IMR-90 (cell line): ENCODE data around the gene GALNT9. TPM values are rescaled to one million over a fixed set of nuclear protein-coding genes. Genes with fewer than 3 reads are reported as not detected.

ENCODE experiments used
- ATAC-seq: fragments of 200-7000 bp; cut with Tn5 transposase; 2 replicates; pipeline ENCODE4 v1.9.1; 2020; ENCODE audit warnings: low read depth, mild to moderate bottlenecking, moderate library complexity
- BruUV-seq: library from RNA; stranded (reverse); fragments of 400-500 nt; replicated peaks from 2 replicates; lab custom pipeline; 2021; lab: Mats Ljungman, UMichigan
- CTCF ChIA-PET: fragments of 300-600 bp; formaldehyde crosslinking; extraction: SDS; loops from one replicate; lab custom pipeline; 2021; ENCODE audit warnings: antibody characterized with exemption; lab: Yijun Ruan, JAX
- POLR2A ChIA-PET: fragments of 300-600 bp; sonication (Branson Sonifier 250); formaldehyde crosslinking; loops from one replicate; lab custom pipeline; 2022; ENCODE audit warnings: antibody characterized with exemption; ENCODE audit not compliant: unreplicated experiment; lab: Charles Lee
- DNase-seq: peaks from one replicate; pipeline ENCODE4 v3.0.0; 2013
- H2AFZ ChIP-seq: replicated peaks from 2 replicates; pipeline ENCODE3; 2013; ENCODE audit warnings: low read length, mild to moderate bottlenecking; ENCODE audit not compliant: poor library complexity
- H2AK5ac ChIP-seq: 2 replicates; pipeline ENCODE4 v1.6.1; 2013; ENCODE audit warnings: low read depth, low read length, inconsistent platforms
- H2AK9ac ChIP-seq: replicated peaks from 2 replicates; pipeline ENCODE3; 2013; ENCODE audit warnings: mild to moderate bottlenecking, low read depth, low read length, moderate library complexity; ENCODE audit not compliant: poor library complexity
- H2BK120ac ChIP-seq: 2 replicates; pipeline ENCODE4 v1.6.1; 2013; ENCODE audit warnings: low read depth, low read length, inconsistent platforms
- H2BK15ac ChIP-seq: 3 replicates; pipeline ENCODE4 v1.6.1; 2013; ENCODE audit warnings: low read depth, low read length, inconsistent platforms
- H2BK20ac ChIP-seq: 2 replicates; pipeline ENCODE4 v1.6.1; 2013; ENCODE audit warnings: low read depth, mild to moderate bottlenecking, inconsistent platforms, low read length, moderate library complexity
- H2BK5ac ChIP-seq: 2 replicates; pipeline ENCODE4 v1.6.1; 2013; ENCODE audit warnings: mild to moderate bottlenecking, low read depth, low read length, inconsistent platforms; ENCODE audit not compliant: poor library complexity, severe bottlenecking
- H3K14ac ChIP-seq: replicated peaks from 2 replicates; pipeline ENCODE4 v1.6.1; 2013; ENCODE audit warnings: low read depth, low read length, inconsistent platforms
- H3K18ac ChIP-seq: 2 replicates; pipeline ENCODE4 v1.6.1; 2013; ENCODE audit warnings: low read depth, low read length, control low read depth
- H3K23ac ChIP-seq: 2 replicates; pipeline ENCODE4 v1.6.1; 2013; ENCODE audit warnings: low read depth, low read length, inconsistent platforms
- H3K27ac ChIP-seq: 2 replicates; pipeline ENCODE4 v1.5.1; 2013; ENCODE audit warnings: mild to moderate bottlenecking, control low read depth, low read length; ENCODE audit not compliant: insufficient read depth
- H3K27me3 ChIP-seq: 2 replicates; pipeline ENCODE4 v1.6.1; 2013; ENCODE audit warnings: low read length; ENCODE audit not compliant: control insufficient read depth, insufficient read depth
- H3K36me3 ChIP-seq: 2 replicates; pipeline ENCODE4 v1.6.1; 2013; ENCODE audit warnings: low read length, mixed read lengths; ENCODE audit not compliant: control insufficient read depth, insufficient read depth
- H3K4ac ChIP-seq: 2 replicates; pipeline ENCODE4 v1.6.1; 2013; ENCODE audit warnings: low read depth, low read length, inconsistent platforms
- H3K4me1 ChIP-seq: 2 replicates; pipeline ENCODE4 v1.6.1; 2013; ENCODE audit warnings: low read length, mixed read lengths; ENCODE audit not compliant: control insufficient read depth, insufficient read depth
- H3K4me2 ChIP-seq: 2 replicates; pipeline ENCODE4 v1.6.1; 2013; ENCODE audit warnings: low read depth, mild to moderate bottlenecking, control low read depth, low read length, moderate library complexity
- H3K4me3 ChIP-seq: 2 replicates; pipeline ENCODE4 v1.5.1; 2013; ENCODE audit warnings: low read depth, mild to moderate bottlenecking, control low read depth, low read length, moderate library complexity; ENCODE audit not compliant: insufficient read depth
- H3K56ac ChIP-seq: 2 replicates; pipeline ENCODE4 v1.6.1; 2013; ENCODE audit warnings: low read length, inconsistent platforms; ENCODE audit not compliant: insufficient read depth; ENCODE audit errors: extremely low read depth
- H3K79me1 ChIP-seq, 2 experiments: 2 replicates each; pipeline ENCODE4 v1.6.1; 2013; ENCODE audit warnings: low read length in 2 of 2, inconsistent platforms in 1 of 2, low read depth in 1 of 2
- H3K9ac ChIP-seq: 2 replicates; pipeline ENCODE4 v1.6.1; 2013; ENCODE audit warnings: low read depth, low read length, control low read depth
- H3K9me1 ChIP-seq: 2 replicates; pipeline ENCODE4 v1.6.1; 2013; ENCODE audit warnings: low read length, inconsistent platforms; ENCODE audit not compliant: insufficient read depth
- H3K9me3 ChIP-seq: 2 replicates; pipeline ENCODE4 v1.6.1; 2013; ENCODE audit warnings: low read length; ENCODE audit not compliant: control insufficient read depth, insufficient read depth
- H4K20me1 ChIP-seq: 2 replicates; pipeline ENCODE4 v1.6.1; 2013; ENCODE audit warnings: low read length, inconsistent platforms; ENCODE audit not compliant: insufficient read depth
- H4K5ac ChIP-seq: 2 replicates; pipeline ENCODE4 v1.6.1; 2013; ENCODE audit warnings: mild to moderate bottlenecking, low read depth, low read length, control low read depth
- H4K8ac ChIP-seq, 2 experiments: 2 replicates each; pipeline ENCODE4 v1.6.1; 2013; ENCODE audit warnings: low read depth in 2 of 2, low read length in 2 of 2, control low read depth in 1 of 2, inconsistent platforms in 1 of 2
- H4K91ac ChIP-seq: 2 replicates; pipeline ENCODE4 v1.6.1; 2013; ENCODE audit warnings: low read depth, low read length, inconsistent platforms; ENCODE audit not compliant: insufficient read depth
- BHLHE40 ChIP-seq: fragments of 150-350 bp; IDR thresholded peaks from 2 replicates; pipeline ENCODE4 v1.6.1; 2016; ENCODE audit warnings: mild to moderate bottlenecking, low read depth, low read length
- CEBPB ChIP-seq: IDR thresholded peaks from 2 replicates; pipeline ENCODE4 v1.6.1; 2012; ENCODE audit warnings: low read depth, low read length, improper control_type of control experiment
- CHD1 ChIP-seq: IDR thresholded peaks from 2 replicates; pipeline ENCODE4 v1.6.1; 2012; ENCODE audit warnings: low read depth, low read length, improper control_type of control experiment
- FOS ChIP-seq: fragments of 150-350 bp; IDR thresholded peaks from 2 replicates; pipeline ENCODE4 v1.6.1; 2016; ENCODE audit warnings: low read depth, low read length
- MAFK ChIP-seq: IDR thresholded peaks from 2 replicates; pipeline ENCODE4 v1.6.1; 2012; ENCODE audit warnings: low read depth, low read length, improper control_type of control experiment
- MAZ ChIP-seq: IDR thresholded peaks from 2 replicates; pipeline ENCODE4 v1.6.1; 2012; ENCODE audit warnings: low read depth, mild to moderate bottlenecking, low read length, improper control_type of control experiment, moderate library complexity, borderline replicate concordance
- MXI1 ChIP-seq: IDR thresholded peaks from 2 replicates; pipeline ENCODE4 v1.6.1; 2012; ENCODE audit warnings: low read depth, mild to moderate bottlenecking, low read length, moderate library complexity, borderline replicate concordance
- NFE2L2 ChIP-seq: fragments of 150-350 bp; IDR thresholded peaks from 2 replicates; pipeline ENCODE4 v1.6.1; 2016; ENCODE audit warnings: low read depth, mild to moderate bottlenecking, low read length
- POLR2A ChIP-seq: IDR thresholded peaks from 2 replicates; pipeline ENCODE4 v1.6.1; 2012; ENCODE audit warnings: mild to moderate bottlenecking, low read depth, low read length
- RAD21 ChIP-seq: IDR thresholded peaks from 2 replicates; pipeline ENCODE4 v1.6.1; 2012; ENCODE audit warnings: low read length, improper control_type of control experiment
- RCOR1 ChIP-seq: IDR thresholded peaks from 2 replicates; pipeline ENCODE4 v1.6.1; 2012; ENCODE audit warnings: mild to moderate bottlenecking, low read length, improper control_type of control experiment; ENCODE audit not compliant: insufficient replicate concordance
- SMC3 ChIP-seq: fragments of 150-350 bp; IDR thresholded peaks from 2 replicates; pipeline ENCODE4 v1.6.1; 2016; ENCODE audit warnings: low read depth, mild to moderate bottlenecking, antibody characterized with exemption, low read length, moderate library complexity
- WGBS, 2 experiments: methylation state at CpG; one replicate each; pipeline versions ENCODE4 v1.1.5 to v1.1.7; 2013; ENCODE audit warnings: missing lambda C conversion rate in 2 of 2; ENCODE audit not compliant: insufficient read length in 1 of 2; ENCODE audit errors: extremely low coverage in 2 of 2; 5-methylcytosine and 5-hydroxymethylcytosine counted together
- dilution Hi-C: fragments of 300-500 bp; cut with HindIII; formaldehyde crosslinking; loops from one replicate; pipeline ENCODE4 v1.14.3; 2018; ENCODE audit warnings: low sequenced_read_pairs; ENCODE audit not compliant: unreplicated experiment
- in situ Hi-C: fragments of 300-500 bp; cut with MboI; formaldehyde crosslinking; loops from 3 replicates; pipeline ENCODE4 v1.14.3; 2019; ENCODE audit warnings: low sequenced_read_pairs, inconsistent platforms, mixed read lengths
- intact Hi-C: fragments of 100-400 bp; cut with micrococcal nuclease; formaldehyde crosslinking; loops from 2 replicates; pipeline ENCODE4 v1.10.0; 2022
- polyA plus RNA-seq, 3 experiments: library from polyadenylated mRNA; depleted of rRNA; stranded (reverse); fragments of >200 nt; gene quantifications; 2 replicates each; pipeline ENCODE4 v1.2.3, GENCODE V29; 2012; ENCODE audit warnings: low replicate concordance in 1 of 3
- total RNA-seq: library from RNA; depleted of rRNA; stranded (reverse); fragments of >200 nt; gene quantifications from 2 replicates; pipeline ENCODE4 v1.2.3, GENCODE V29; 2012
- TF ChIP-seq, protein P1 (sequence below): fragments of 150-350 bp; IDR thresholded peaks from 2 replicates; pipeline ENCODE4 v1.6.1; 2016; ENCODE audit warnings: low read depth, mild to moderate bottlenecking, low read length, moderate library complexity, borderline replicate concordance
- TF ChIP-seq, protein P2 (sequence below): conservative IDR thresholded peaks from 2 replicates; pipeline ENCODE4 v1.5.1; 2012; ENCODE audit warnings: mild to moderate bottlenecking, low read depth, low read length, improper control_type of control experiment
- TF ChIP-seq, protein P3 (sequence below): fragments of 150-350 bp; IDR thresholded peaks from 2 replicates; pipeline ENCODE4 v1.6.1; 2017; ENCODE audit warnings: mild to moderate bottlenecking, antibody characterized with exemption, low read length, low read depth

The GALNT9 gene
- total and polyA plus RNA-seq, 2 of the 4 experiments (the other 2 are of a cell fraction) = under 0.01 to 0.12 TPM

DNA sequence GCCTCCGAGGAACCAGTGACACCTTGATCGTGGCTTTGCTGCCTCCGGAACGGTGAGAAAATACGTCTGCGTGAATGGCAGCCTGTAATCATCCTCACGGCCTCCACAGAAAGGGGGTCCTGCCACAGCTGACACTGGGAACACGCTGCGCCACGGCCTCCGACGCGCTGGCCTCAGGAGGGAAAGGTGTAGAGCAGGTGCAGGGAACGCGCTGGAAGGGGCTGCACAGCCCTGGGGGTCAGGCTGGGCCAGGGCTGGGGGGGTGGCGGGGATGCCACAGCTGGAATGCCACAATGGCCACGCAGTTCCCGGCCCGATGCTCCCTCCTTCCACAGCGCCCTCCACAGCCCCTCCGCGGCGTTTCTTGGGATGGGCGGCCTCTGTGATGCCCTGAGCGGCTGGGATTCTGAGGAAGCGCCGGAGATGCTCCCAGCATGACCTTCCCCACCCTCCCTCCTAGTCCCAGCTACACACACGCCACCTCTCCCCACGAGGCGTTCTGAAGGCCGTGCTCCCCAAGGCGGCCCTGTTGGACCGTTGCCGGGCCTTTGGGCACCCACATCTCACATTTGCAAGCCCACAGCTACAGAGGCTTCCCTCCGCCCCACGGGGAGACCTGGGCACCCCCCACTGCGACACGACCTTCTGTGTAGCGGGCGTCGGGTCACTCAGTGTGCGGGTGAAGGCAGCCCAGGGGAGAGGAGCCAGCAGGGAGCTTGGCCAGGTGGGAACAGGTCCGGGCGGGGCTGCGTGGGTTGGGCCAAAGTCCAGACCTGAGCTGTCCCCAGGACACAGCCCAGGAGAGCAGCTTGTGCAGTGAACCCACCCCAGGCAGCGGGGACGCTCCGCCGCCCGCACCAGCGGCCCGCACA lies 31.8 kb upstream of the GALNT9 start:
- TF ChIP-seq, protein P1, sequence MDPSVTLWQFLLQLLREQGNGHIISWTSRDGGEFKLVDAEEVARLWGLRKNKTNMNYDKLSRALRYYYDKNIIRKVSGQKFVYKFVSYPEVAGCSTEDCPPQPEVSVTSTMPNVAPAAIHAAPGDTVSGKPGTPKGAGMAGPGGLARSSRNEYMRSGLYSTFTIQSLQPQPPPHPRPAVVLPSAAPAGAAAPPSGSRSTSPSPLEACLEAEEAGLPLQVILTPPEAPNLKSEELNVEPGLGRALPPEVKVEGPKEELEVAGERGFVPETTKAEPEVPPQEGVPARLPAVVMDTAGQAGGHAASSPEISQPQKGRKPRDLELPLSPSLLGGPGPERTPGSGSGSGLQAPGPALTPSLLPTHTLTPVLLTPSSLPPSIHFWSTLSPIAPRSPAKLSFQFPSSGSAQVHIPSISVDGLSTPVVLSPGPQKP = no peak
- TF ChIP-seq, protein P2, sequence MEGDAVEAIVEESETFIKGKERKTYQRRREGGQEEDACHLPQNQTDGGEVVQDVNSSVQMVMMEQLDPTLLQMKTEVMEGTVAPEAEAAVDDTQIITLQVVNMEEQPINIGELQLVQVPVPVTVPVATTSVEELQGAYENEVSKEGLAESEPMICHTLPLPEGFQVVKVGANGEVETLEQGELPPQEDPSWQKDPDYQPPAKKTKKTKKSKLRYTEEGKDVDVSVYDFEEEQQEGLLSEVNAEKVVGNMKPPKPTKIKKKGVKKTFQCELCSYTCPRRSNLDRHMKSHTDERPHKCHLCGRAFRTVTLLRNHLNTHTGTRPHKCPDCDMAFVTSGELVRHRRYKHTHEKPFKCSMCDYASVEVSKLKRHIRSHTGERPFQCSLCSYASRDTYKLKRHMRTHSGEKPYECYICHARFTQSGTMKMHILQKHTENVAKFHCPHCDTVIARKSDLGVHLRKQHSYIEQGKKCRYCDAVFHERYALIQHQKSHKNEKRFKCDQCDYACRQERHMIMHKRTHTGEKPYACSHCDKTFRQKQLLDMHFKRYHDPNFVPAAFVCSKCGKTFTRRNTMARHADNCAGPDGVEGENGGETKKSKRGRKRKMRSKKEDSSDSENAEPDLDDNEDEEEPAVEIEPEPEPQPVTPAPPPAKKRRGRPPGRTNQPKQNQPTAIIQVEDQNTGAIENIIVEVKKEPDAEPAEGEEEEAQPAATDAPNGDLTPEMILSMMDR = no peak
- TF ChIP-seq RCOR1 (no peak), FOS (no peak), POLR2A (no peak), MAZ (no peak), CHD1 (no peak), CEBPB (no peak), SMC3 (no peak), BHLHE40 (no peak), MXI1 (no peak), RAD21 (no peak), NFE2L2 (no peak), MAFK (no peak)
- TF ChIP-seq, protein P3, sequence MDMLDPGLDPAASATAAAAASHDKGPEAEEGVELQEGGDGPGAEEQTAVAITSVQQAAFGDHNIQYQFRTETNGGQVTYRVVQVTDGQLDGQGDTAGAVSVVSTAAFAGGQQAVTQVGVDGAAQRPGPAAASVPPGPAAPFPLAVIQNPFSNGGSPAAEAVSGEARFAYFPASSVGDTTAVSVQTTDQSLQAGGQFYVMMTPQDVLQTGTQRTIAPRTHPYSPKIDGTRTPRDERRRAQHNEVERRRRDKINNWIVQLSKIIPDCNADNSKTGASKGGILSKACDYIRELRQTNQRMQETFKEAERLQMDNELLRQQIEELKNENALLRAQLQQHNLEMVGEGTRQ = no peak
- H3K23ac ChIP-seq = no peak overlapping the region
- no peak overlapping the region for H3K27ac ChIP-seq
- no peak overlapping the region for H2BK5ac ChIP-seq
- no peak overlapping the region for H3K4me3 ChIP-seq
- H2AK9ac ChIP-seq = no peak overlapping the region
- no peak overlapping the region for H2AFZ ChIP-seq
- intact Hi-C loops (no loop called here), in situ Hi-C loops (no loop called here), dilution Hi-C loops (no loop called here)
- CTCF ChIA-PET = no interaction called here
- no peak overlapping the region for H3K4me2 ChIP-seq
- no peak overlapping the region for H3K14ac ChIP-seq
- no peak overlapping the region for H4K8ac ChIP-seq
- no peaks in the 10 kb centered on the region for H3K4me1 ChIP-seq
- BruUV-seq = no TSS peak
- no peaks in the 10 kb centered on the region for H3K27me3 ChIP-seq
- no peaks in the 10 kb centered on the region for H4K20me1 ChIP-seq
- no peak overlapping the region for H3K9ac ChIP-seq
- WGBS, 2 experiments = 82% methylated on average over 20 of the region's 52 CpGs; no CpG with 5 or more reads in 1 of the 2 experiments
- no peak overlapping the region for H2BK20ac ChIP-seq
- no peak overlapping the region for H2BK120ac ChIP-seq
- H4K91ac ChIP-seq = no peak overlapping the region
- DNase-seq (no peak), ATAC-seq (no peak)
- no peak overlapping the region for H3K4ac ChIP-seq
- POLR2A ChIA-PET = no interaction called here
- no peak overlapping the region for H3K18ac ChIP-seq
- no peak overlapping the region for H2BK15ac ChIP-seq
- H3K9me3 ChIP-seq = peaks cover 45% of the 10 kb centered on the region
- no peak overlapping the region for H3K56ac ChIP-seq
- no peak overlapping the region for H4K5ac ChIP-seq
- no peak overlapping the region for H2AK5ac ChIP-seq
- no peaks in the 10 kb centered on the region for H3K9me1 ChIP-seq
- no peaks in the 10 kb centered on the region for H3K79me1 ChIP-seq
- H3K36me3 ChIP-seq = no peaks in the 10 kb centered on the region
